Left lung (tissue), 10 donors: ENCODE results near the gene PRXL2B. TPM values are rescaled to one million over a fixed set of nuclear protein-coding genes. Genes with fewer than 3 reads are reported as not detected.
A peak's percentile ranks its signal among the peaks of the same experiment; 100 is the strongest.
"Not testable (repeated sequence)": the region's sequence is repeated elsewhere in the genome, so short reads cannot be mapped to it uniquely, and the experiment has no call there.

Experiments used
- ATAC-seq: fragments of 200-7000 bp; cut with Tn5 transposase; one replicate; pipeline ENCODE4 v1.9.1; 2020; ENCODE audit warnings: moderate library complexity
- DNase-seq, 4 donors: peaks; one replicate each; pipeline ENCODE4 v3.0.0-alpha.2; 2013 to 2020
- H3K27ac ChIP-seq, 2 donors: fragments of 200-600 bp; sonication (generic) in 1 of 2; one replicate each; pipeline versions ENCODE4 v1.5.0 to v1.8.0; 2020 to 2021
- H3K27me3 ChIP-seq, 2 donors: fragments of 200-600 bp; sonication (generic) in 1 of 2; one replicate each; pipeline versions ENCODE4 v1.5.0 to v1.8.0; 2020 to 2021
- H3K36me3 ChIP-seq, 2 donors: fragments of 200-600 bp; sonication (generic) in 1 of 2; one replicate each; pipeline versions ENCODE4 v1.5.0 to v1.8.0; 2020 to 2021
- H3K4me1 ChIP-seq, 2 donors: fragments of 200-600 bp; one replicate each; pipeline ENCODE4 v1.8.0; 2021
- H3K4me3 ChIP-seq, 2 donors: fragments of 200-600 bp; sonication (generic) in 1 of 2; one replicate each; pipeline versions ENCODE4 v1.5.0 to v1.8.0; 2020 to 2021; ENCODE audit warnings: mild to moderate bottlenecking in 1 of 2
- H3K9me3 ChIP-seq, 2 donors: fragments of 200-600 bp; sonication (generic) in 1 of 2; one replicate each; pipeline versions ENCODE4 v1.5.0 to v1.8.0; 2020 to 2021
- CTCF ChIP-seq, 2 donors: fragments of 200-600 bp; sonication (generic) in 1 of 2; IDR thresholded peaks; one replicate each; pipeline versions ENCODE4 v1.5.0 to v1.8.0; 2021; ENCODE audit warnings: antibody characterized with exemption in 2 of 2
- intact Hi-C, 2 donors: fragments of 100-400 bp; cut with DNase I; formaldehyde crosslinking; loops; one replicate each; pipeline versions ENCODE4 v1.11.2 to v1.14.2; 2022
- polyA plus RNA-seq, 6 donors: library from polyadenylated mRNA; unstranded; fragments of 120-200 nt; gene quantifications; one replicate each; pipeline ENCODE4 v1.2.1, GENCODE V29; 2013; ENCODE audit not compliant: insufficient read length in 6 of 6
- total RNA-seq, 2 donors: library from RNA; stranded (reverse); fragmentation: NEBNext Ultra II Directional; extraction: Animal tissue kit (Norgen Biotek cat#: 25700); gene quantifications; one replicate each; pipeline ENCODE4 v1.2.1, GENCODE V29; 2021
- donor health status: DM: no; HTN: yes; CAD: no.
- donor health status: DM: no; HTN: no; CAD: no.

PRXL2B gene
- total and polyA plus RNA-seq, 8 donors, result 33.2 to 62.5 (median 45.4) TPM

- ATAC-seq, result no peak
- Histone ChIP-seq H3K27me3 (no peaks in the 10 kb centered on the region), H3K9me3 (peaks cover 0 to 6% of the 10 kb centered on the region in 2 donors), H3K4me1 (no peaks in the 10 kb centered on the region), H3K36me3 (no peaks in the 10 kb centered on the region), H3K27ac (no peak overlapping the region), H3K4me3 (no peak overlapping the region)
- DNase-seq, result no peak
- intact Hi-C loops, result no loop called here
- no peak for TF ChIP-seq CTCF (IDR thresholded peaks at IDR 0.05)
Observed at GRCh38 chr1:2570332-2570731, 16.2 kb upstream of the PRXL2B start.

GRCh38 chr1:2571348-2571747 lies 15.2 kb upstream of the PRXL2B start:
- DNase-seq (no peak), ATAC-seq (no peak)
- H3K9me3 ChIP-seq, result peaks cover 0 to 6% of the 10 kb centered on the region in 2 donors
- peaks cover 3 to 9% of the 10 kb centered on the region in 2 donors for H3K4me1 ChIP-seq
- no peaks in the 10 kb centered on the region for H3K36me3 ChIP-seq
- no peaks in the 10 kb centered on the region for H3K27me3 ChIP-seq
- H3K4me3 ChIP-seq, result no peak overlapping the region
- TF ChIP-seq CTCF (IDR thresholded peaks at IDR 0.05), result no peak
- H3K27ac ChIP-seq, result no peak overlapping the region
- intact Hi-C loops, result no loop called here

GRCh38 chr1:2573250-2573920 lies 13.2 kb upstream of the PRXL2B start:
- Histone ChIP-seq H3K27me3 (no peaks in the 10 kb centered on the region), H3K4me1 (peaks cover 10 to 28% of the 10 kb centered on the region in 2 donors), H3K4me3 (no peak overlapping the region), H3K27ac (no peak overlapping the region), H3K9me3 (peaks cover 0 to 6% of the 10 kb centered on the region in 2 donors), H3K36me3 (no peaks in the 10 kb centered on the region)
- no peak for TF ChIP-seq CTCF (IDR thresholded peaks at IDR 0.05)
- no peak for ATAC-seq
- intact Hi-C loops, result no loop called here
- no peak for DNase-seq

- DNase-seq (no peak), ATAC-seq (no peak)
- H3K36me3 ChIP-seq, result no peaks in the 10 kb centered on the region
- H3K27ac ChIP-seq, result no peak overlapping the region
- H3K4me1 ChIP-seq, result peaks cover 10 to 36% of the 10 kb centered on the region in 2 donors
- H3K4me3 ChIP-seq, result no peak overlapping the region
- intact Hi-C loops, result no loop called here
- TF ChIP-seq CTCF (IDR thresholded peaks at IDR 0.05), result no peak
- H3K27me3 ChIP-seq, result no peaks in the 10 kb centered on the region
- H3K9me3 ChIP-seq, result peaks cover 0 to 6% of the 10 kb centered on the region in 2 donors
Observed at GRCh38 chr1:2574350-2574749, 12.2 kb upstream of the PRXL2B start.

- H3K27me3 ChIP-seq, result no peaks in the 10 kb centered on the region
- no peak for TF ChIP-seq CTCF (IDR thresholded peaks at IDR 0.05)
- ATAC-seq (peak; percentile 6), DNase-seq (peak in 2 of 4 donors; percentile 43 to 81)
- peak overlapping the region in 1 of 2 donors; percentile 59 for H3K27ac ChIP-seq
- H3K9me3 ChIP-seq, result peaks cover 0 to 6% of the 10 kb centered on the region in 2 donors
- H3K36me3 ChIP-seq, result no peaks in the 10 kb centered on the region
- peaks cover 10 to 42% of the 10 kb centered on the region in 2 donors for H3K4me1 ChIP-seq
- H3K4me3 ChIP-seq, result no peak overlapping the region
- intact Hi-C loops, result no loop called here
Observed at GRCh38 chr1:2575801-2576663, 10.5 kb upstream of the PRXL2B start.

- H3K27me3 ChIP-seq, ATAC-seq, H3K36me3 ChIP-seq, H3K9me3 ChIP-seq, intact Hi-C loops, DNase-seq: not testable (repeated sequence)
- peak overlapping the region in 1 of 2 donors; percentile 19 for H3K4me3 ChIP-seq
- peak overlapping the region; percentile 83 for H3K27ac ChIP-seq
- peaks cover 10 to 55% of the 10 kb centered on the region in 2 donors for H3K4me1 ChIP-seq
Observed at GRCh38 chr1:2577565-2578075, 9.0 kb upstream of the PRXL2B start.
